CD4-positive, alpha-beta T cell treated with Interleukin-21 for 1 hour (primary cell): ENCODE data around the gene MTMR2.

Source experiments
- DNase-seq: peaks from one replicate; pipeline ENCODE4 v3.0.0-alpha.2; 2020

The MTMR2 gene

GRCh38 chr11:95805869-95806268 is 118.0 kb downstream of the MTMR2 start:
- DNase-seq, result no peak

DNA sequence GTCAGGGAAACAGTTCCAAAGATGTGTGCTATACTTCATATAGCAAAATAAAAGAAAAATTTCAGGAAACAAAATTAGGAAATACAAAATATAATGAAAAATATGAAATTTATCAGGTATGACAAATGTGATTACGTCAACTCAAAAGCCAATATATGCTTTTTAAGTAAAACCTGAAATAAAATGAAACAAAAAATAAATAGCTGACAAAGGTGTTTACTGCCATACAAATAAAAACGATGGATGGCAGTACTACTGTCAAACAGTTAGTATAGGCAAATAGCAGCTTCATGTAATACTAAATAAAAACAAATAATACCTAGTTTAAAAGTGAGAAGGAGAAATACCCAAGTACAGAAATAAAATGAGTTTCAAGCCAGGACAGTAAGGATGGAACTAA is 119.9 kb downstream of the MTMR2 start:
- DNase-seq, result no peak

GRCh38 chr11:95802806-95803205 is 121.1 kb downstream of the MTMR2 start:
- no peak for DNase-seq

DNA sequence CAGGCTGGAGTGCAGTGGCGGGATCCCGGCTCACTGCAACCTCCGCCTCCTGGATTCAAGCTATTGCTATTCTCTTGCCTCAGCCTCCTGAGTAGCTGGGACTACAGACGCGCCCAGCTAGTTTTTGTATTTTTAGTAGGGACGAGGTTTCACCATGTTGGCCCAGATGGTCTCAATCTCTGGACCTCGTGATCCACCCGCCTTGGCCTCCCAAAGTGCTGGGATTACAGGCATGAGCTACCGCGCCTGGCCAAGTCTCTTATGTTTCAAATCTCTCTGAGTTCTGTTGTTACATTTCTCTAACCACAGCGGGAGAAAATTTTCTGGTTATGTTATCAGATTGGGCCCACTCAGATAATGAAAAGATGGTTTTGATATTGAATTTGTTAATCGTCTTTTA is 123.5 kb downstream of the MTMR2 start:
- DNase-seq, result no peak

DNA sequence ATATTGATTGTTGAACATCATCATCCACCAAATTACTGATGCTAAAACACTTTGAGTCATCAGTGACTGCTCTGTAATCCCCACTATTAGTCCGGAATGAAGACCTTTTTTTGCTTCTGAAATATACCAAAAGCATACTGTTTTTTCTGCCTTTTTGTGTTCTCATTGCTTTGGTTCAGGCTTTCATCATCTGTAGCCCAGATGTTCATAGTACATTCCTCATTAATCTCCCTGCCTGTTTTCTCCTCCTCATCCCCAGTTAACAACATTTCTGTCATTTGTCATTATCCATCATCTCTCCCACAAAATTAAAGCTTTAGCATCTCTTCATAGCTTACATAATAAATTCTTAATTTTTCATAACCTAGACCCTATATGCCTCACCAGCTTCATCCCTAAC is 124.4 kb downstream of the MTMR2 start:
- DNase-seq, result no peak

DNA sequence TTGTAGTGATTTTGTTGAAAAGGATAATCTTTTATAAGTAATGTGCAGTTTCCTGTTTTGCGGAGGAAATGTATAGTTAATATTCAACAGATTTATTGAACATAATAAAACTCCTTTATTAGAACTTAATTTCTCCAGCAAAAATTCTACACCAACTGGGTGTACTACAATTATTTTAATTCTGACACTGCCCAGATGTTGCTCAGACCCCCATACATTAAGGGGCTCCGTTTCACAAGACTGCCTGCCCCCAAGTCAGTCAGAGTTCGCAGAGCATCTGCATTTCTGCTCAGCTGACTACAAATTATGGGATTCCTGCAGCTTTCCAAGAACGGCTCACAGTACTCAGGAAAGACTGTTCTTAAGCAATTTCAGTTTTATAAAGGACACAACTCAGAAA is 127.4 kb downstream of the MTMR2 start:
- DNase-seq, result no peak

GRCh38 chr11:95795627-95796295 is 128.1 kb downstream of the MTMR2 start:
- DNase-seq, result no peak

DNA sequence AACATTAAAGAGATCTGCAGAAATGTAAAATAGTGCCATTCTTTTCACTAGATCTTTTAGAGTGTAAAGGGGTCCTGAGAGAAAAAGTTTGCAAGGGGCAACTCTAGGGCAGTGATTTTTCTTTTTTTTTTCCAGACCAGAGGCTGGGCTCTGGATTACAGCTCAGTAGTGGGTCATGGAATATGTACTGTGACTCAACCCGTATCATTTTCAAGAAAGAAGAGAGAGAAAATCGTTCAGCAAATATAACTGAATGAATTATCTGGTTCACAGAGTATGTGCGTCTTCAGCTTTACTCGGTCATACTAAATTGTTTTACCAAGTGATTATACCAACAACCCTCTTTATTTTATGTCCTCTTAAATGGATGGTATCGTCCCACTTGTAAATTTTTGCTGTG is 129.8 kb downstream of the MTMR2 start:
- no peak for DNase-seq

- DNase-seq, result no peak
Measured at GRCh38 chr11:95793116-95793515, 130.8 kb downstream of the MTMR2 start.

- DNase-seq, result no peak
Measured at GRCh38 chr11:95792700-95793099, 131.2 kb downstream of the MTMR2 start.

DNA sequence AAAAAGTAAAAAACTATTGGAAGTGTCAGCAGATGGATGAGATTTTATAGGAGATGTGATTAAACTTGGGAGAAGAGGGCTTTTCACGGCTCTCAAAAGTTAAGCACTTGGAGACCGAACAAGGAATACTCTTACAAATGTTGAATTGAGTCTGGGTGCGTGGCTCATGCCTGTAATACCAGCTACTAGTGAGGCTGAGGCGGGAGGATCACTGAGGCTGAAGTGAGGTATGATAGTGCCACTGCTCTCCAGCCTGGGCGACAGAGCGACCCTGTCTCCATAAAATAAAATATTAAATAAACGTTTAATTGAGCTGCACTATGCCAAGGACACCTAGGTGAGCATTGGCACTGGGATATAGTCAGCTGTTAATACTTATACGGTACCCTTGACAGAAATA is 131.7 kb downstream of the MTMR2 start:
- no peak for DNase-seq

DNA sequence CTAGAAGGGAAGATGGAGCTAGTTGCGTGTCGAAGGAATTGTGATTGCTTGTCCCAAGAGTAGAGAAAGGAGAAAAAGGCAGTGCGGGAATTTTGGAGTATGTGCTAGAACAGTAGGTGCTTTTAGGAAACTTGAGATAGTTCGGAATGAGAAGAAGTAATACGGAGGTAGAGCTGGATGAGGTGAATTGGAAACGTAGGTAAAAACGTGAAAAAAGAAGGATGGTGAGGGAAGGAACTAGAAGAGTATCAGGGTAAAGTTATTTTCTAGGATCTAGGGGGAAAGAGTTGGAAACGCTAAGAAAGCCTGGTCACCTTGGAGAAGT is 132.2 kb downstream of the MTMR2 start:
- DNase-seq, result no peak

DNA sequence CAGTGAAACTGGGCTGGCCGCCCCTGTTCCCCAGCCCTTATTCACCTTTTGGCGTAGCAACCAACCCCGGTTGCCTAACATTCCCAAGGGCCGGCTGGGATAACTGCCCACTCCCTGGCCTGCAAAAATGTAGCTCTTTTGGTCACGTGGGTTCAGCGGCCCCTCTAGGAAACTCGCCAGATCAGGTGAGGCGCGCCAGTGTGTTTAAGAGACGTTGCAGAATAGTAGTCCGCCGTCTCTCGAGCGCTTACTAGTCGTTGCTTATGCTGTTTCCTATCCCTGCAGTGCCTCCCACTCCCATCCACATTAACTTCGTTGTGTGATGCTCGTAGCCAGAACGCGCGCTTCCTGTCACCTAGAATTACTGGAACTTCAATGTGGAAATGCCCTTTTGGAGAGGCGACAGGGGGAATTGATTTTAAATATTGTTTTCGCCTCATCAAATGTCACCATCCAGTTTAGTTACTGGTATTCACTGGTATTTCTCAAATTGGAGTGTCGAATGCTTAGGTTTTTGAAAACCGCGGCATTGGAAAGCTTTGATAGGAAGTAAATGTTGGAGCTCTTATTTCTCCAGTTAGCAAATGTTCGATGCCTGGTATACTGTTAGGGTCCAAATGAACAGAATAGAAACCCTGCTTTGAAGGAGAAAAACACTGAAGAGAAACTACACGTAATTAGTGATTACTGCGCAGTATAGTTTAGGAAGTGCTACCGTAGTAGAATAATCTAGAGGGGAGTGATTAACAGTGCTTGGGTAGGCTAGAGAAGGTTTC is 132.8 kb downstream of the MTMR2 start:
- DNase-seq, result peak; percentile 62

GRCh38 chr11:95790123-95790932 is 133.6 kb downstream of the MTMR2 start, which contains the start of gene CEP57:
Gene CEP57, plus strand, starts transcription at chr11:95790498. Its CDS starts 201 bp downstream, at chr11:95790699.
- DNase-seq, result peak; percentile 96

DNA sequence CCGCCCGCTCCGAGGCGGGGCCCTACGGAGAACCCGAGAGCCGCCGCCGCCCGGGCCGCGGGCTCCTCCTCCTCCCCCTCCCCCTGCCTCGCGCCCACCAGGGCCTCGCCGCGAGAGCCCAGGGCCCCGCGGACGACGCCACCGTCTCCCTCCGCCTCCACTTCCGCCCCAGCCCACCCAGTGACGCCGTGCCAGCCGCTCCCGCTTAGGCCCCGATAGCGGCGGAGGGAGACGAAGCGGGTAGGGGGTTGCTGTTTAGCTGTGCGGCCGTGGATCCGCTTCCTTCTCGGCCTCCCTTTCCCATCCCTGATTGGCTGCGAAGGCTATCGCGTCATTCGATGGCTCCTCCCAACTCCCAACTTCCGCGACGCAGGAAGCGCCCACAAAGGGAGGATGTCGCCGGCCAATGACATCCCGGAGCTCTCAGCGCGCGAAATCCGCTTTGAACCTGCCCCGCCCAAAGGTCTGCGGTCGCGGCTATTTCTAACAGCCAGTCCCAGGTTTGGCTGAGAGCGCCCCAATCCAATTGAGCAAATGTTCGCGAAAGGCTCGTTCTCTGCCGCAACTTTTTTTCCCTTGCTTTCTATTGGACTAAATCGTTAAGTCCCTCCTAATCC is 134.3 kb downstream of the MTMR2 start, which contains the start of gene FAM76B:
Gene FAM76B (minus strand): TSS at position 277 of the 617 bp plus-strand sequence. CDS start 304 bp downstream, outside the sequence.
- DNase-seq, result peak; percentile 99

- peak; percentile 28 for DNase-seq
Measured at GRCh38 chr11:95788921-95789505, 134.9 kb downstream of the MTMR2 start.
